ENCODE data around the gene INTS11.
A peak's percentile ranks its signal among the peaks of the same experiment; 100 is the strongest.

The INTS11 gene

DNA sequence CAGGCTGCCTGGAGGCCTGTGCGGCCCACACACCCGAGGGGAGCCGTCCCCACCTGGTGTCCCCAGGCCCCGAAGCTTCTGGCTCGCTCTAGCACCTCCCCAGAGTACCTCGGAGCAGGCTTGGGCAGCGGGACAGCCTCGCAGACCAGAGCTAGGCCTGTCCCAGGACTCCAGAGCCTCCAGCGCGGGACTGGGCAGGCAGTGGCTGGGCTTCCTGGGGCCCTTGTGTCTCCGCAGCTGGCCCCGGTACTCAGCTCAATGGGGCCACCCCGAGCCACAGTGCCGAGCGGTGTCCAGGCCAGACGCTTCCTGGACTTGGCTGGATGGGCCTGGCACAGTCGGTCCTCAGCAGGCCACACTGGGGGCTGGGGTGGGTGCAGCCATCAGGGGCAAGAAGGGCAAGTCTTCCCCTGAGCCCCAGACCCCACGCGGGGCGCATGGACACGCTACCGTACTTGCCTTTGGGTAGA, 39.3 kb downstream of the INTS11 start:
- H3K4me1 ChIP-seq (ENCODE audit: insufficient read depth, low read length) = no peaks in the 10 kb centered on the region
- H3K4me2 ChIP-seq (ENCODE audit: insufficient read depth, low read length) = no peak overlapping the region
- H3K27ac ChIP-seq (ENCODE audit: low read length) = no peak overlapping the region
- DNase-seq (no peak), ATAC-seq (ENCODE audit: insufficient read depth, low read depth) (no peak)
- no peak overlapping the region for H3K4me3 ChIP-seq (ENCODE audit: low read depth in 1 of 2, low read length in 2 of 2)
- H3K79me2 ChIP-seq (ENCODE audit: insufficient read depth, low read length) = no peaks in the 10 kb centered on the region
- H3K36me3 ChIP-seq (ENCODE audit: insufficient read depth, low read length) = no peaks in the 10 kb centered on the region
- no peak overlapping the region for H2AFZ ChIP-seq (ENCODE audit: low read depth, low read length)
- TF ChIP-seq EZH2 (IDR thresholded peaks at IDR 0.05; ENCODE audit: borderline replicate concordance, low read depth, low read length, severe bottlenecking) = no peak
- H3K9ac ChIP-seq (ENCODE audit: low read depth, low read length) = no peak overlapping the region
- H4K20me1 ChIP-seq (ENCODE audit: insufficient read depth, low read length) = no peaks in the 10 kb centered on the region
- H3K9me3 ChIP-seq (ENCODE audit: insufficient read depth, low read length, severe bottlenecking) = no peaks in the 10 kb centered on the region
- no peaks in the 10 kb centered on the region for H3K27me3 ChIP-seq (ENCODE audit: insufficient read depth, low read length, poor library complexity)

DNA sequence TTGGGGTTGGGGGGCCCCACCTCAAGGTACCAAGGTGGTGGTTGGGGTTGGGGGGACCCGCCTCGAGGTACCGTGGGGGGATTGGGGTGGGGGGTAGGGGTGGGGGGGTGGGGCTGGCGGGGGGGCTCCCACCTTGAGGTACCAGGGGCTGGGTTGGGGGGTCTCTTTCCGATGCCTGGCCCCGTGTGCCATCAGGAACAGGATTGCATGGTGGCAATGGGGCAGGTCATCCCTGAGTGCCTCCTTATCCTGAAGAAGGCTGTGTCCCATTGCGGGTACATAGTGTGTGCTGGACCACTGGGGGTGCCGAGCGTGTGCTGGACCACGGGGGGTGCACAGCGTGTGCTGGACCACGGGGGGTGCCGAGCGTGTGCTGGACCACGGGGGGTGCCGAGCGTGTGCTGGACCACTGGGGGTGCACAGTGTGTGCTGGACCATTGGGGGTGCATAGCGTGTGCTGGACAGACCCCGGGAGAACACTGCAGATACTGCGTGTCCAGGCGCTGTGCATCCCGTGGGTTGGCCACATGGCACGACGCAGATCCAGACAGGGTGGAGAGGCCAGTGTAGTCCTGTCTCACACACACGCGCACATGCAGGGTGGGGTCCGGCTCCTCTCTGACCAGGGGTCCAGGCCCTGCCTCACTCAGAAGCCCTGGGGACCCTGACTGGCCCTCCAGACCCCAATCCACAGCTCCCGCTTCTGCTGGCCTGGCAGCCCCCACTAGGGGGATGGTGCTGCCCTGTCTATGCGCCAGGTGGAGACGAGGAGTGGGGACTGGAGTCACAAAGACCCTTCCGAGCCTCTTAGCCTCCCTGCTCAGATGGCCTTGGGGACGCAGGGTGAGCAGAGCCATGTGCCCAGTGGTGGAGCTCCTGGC, 40.0 kb downstream of the INTS11 start:
- no peak overlapping the region for H3K4me2 ChIP-seq (ENCODE audit: insufficient read depth, low read length)
- no peaks in the 10 kb centered on the region for H3K27me3 ChIP-seq (ENCODE audit: insufficient read depth, low read length, poor library complexity)
- H3K4me3 ChIP-seq (ENCODE audit: low read depth in 1 of 2, low read length in 2 of 2) = no peak overlapping the region
- no peaks in the 10 kb centered on the region for H3K9me3 ChIP-seq (ENCODE audit: insufficient read depth, low read length, severe bottlenecking)
- DNase-seq (no peak), ATAC-seq (ENCODE audit: insufficient read depth, low read depth) (no peak; the same call in 2 of the 3 replicates)
- no peak overlapping the region for H3K27ac ChIP-seq (ENCODE audit: low read length)
- TF ChIP-seq EZH2 (IDR thresholded peaks at IDR 0.05; ENCODE audit: borderline replicate concordance, low read depth, low read length, severe bottlenecking) = no peak
- TF ChIP-seq, protein P1, sequence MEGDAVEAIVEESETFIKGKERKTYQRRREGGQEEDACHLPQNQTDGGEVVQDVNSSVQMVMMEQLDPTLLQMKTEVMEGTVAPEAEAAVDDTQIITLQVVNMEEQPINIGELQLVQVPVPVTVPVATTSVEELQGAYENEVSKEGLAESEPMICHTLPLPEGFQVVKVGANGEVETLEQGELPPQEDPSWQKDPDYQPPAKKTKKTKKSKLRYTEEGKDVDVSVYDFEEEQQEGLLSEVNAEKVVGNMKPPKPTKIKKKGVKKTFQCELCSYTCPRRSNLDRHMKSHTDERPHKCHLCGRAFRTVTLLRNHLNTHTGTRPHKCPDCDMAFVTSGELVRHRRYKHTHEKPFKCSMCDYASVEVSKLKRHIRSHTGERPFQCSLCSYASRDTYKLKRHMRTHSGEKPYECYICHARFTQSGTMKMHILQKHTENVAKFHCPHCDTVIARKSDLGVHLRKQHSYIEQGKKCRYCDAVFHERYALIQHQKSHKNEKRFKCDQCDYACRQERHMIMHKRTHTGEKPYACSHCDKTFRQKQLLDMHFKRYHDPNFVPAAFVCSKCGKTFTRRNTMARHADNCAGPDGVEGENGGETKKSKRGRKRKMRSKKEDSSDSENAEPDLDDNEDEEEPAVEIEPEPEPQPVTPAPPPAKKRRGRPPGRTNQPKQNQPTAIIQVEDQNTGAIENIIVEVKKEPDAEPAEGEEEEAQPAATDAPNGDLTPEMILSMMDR (IDR thresholded peaks at IDR 0.05; ENCODE audit: borderline replicate concordance, extremely low read depth, low read length, poor library complexity, severe bottlenecking) = no peak
- no peaks in the 10 kb centered on the region for H4K20me1 ChIP-seq (ENCODE audit: insufficient read depth, low read length)
- no peaks in the 10 kb centered on the region for H3K36me3 ChIP-seq (ENCODE audit: insufficient read depth, low read length)
- H3K9ac ChIP-seq (ENCODE audit: low read depth, low read length) = no peak overlapping the region
- H2AFZ ChIP-seq (ENCODE audit: low read depth, low read length) = no peak overlapping the region
- no peaks in the 10 kb centered on the region for H3K4me1 ChIP-seq (ENCODE audit: insufficient read depth, low read length)
- no peaks in the 10 kb centered on the region for H3K79me2 ChIP-seq (ENCODE audit: insufficient read depth, low read length)

DNA sequence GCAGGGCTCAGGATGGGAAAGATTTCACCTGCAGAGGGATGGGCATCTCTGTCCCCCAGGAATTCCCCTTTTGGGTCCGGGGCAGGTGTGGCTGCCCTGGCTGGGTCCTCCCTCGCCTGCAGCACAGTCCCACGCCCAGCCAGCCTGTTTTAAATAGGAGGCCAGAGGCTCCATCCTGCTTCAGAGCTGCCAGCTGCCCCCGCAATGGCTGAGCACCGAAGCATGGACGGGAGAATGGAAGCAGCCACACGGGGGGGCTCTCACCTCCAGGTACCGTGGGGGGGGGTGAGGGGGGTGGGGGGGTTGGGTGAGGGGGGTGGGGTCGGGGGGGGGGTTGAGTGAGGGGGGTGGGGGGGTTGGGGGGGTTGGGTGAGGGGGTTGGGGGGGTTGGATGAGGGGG, 40.6 kb downstream of the INTS11 start:
- no peak for ATAC-seq (ENCODE audit: insufficient read depth, low read depth)
- Histone ChIP-seq H3K27ac (ENCODE audit: low read length) (no peak overlapping the region), H4K20me1 (ENCODE audit: insufficient read depth, low read length) (no peaks in the 10 kb centered on the region), H3K4me1 (ENCODE audit: insufficient read depth, low read length) (no peaks in the 10 kb centered on the region), H3K9me3 (ENCODE audit: insufficient read depth, low read length, severe bottlenecking) (no peaks in the 10 kb centered on the region), H3K27me3 (ENCODE audit: insufficient read depth, low read length, poor library complexity) (no peaks in the 10 kb centered on the region), H3K36me3 (ENCODE audit: insufficient read depth, low read length) (no peaks in the 10 kb centered on the region), H3K9ac (ENCODE audit: low read depth, low read length) (no peak overlapping the region), H3K4me2 (ENCODE audit: insufficient read depth, low read length) (no peak overlapping the region), H2AFZ (ENCODE audit: low read depth, low read length) (no peak overlapping the region), H3K4me3 (ENCODE audit: low read depth in 1 of 2, low read length in 2 of 2) (no peak overlapping the region), H3K79me2 (ENCODE audit: insufficient read depth, low read length) (no peaks in the 10 kb centered on the region)
- no peak for TF ChIP-seq EZH2 (IDR thresholded peaks at IDR 0.05; ENCODE audit: borderline replicate concordance, low read depth, low read length, severe bottlenecking)
- TF ChIP-seq, protein P1 (IDR thresholded peaks at IDR 0.05; ENCODE audit: borderline replicate concordance, extremely low read depth, low read length, poor library complexity, severe bottlenecking) = peak; percentile 6
- no peak for DNase-seq

DNA sequence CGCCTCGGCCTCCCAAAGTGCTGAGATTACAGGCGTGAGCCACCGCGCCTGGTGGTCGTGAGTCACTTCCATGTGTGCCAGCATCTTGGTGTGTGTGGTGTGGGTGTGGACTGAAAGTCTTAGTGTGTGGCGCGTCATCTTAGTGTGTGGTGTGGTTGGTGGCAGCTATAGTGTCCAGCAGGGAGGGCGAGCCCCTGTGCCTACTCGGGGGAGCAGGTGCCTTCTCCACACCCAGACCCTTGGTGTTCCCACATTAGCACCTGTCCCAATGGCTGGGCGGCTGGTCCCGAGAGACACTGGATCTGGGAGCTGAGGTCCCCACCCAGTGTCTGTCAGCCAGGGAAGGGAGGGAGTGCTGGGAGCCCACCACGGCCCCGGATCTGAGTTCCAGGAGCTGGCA, 41.5 kb downstream of the INTS11 start:
- Histone ChIP-seq H2AFZ (ENCODE audit: low read depth, low read length) (no peak overlapping the region), H3K27ac (ENCODE audit: low read length) (no peak overlapping the region), H3K27me3 (ENCODE audit: insufficient read depth, low read length, poor library complexity) (no peaks in the 10 kb centered on the region), H4K20me1 (ENCODE audit: insufficient read depth, low read length) (no peaks in the 10 kb centered on the region), H3K4me3 (ENCODE audit: low read depth in 1 of 2, low read length in 2 of 2) (no peak overlapping the region), H3K4me1 (ENCODE audit: insufficient read depth, low read length) (no peaks in the 10 kb centered on the region), H3K4me2 (ENCODE audit: insufficient read depth, low read length) (no peak overlapping the region), H3K9me3 (ENCODE audit: insufficient read depth, low read length, severe bottlenecking) (no peaks in the 10 kb centered on the region), H3K36me3 (ENCODE audit: insufficient read depth, low read length) (no peaks in the 10 kb centered on the region), H3K79me2 (ENCODE audit: insufficient read depth, low read length) (no peaks in the 10 kb centered on the region), H3K9ac (ENCODE audit: low read depth, low read length) (no peak overlapping the region)
- TF ChIP-seq, protein P1 (IDR thresholded peaks at IDR 0.05; ENCODE audit: borderline replicate concordance, extremely low read depth, low read length, poor library complexity, severe bottlenecking) = no peak
- ATAC-seq (ENCODE audit: insufficient read depth, low read depth) = no peak
- DNase-seq = no peak
